ENCODE measurements around the gene PANK3. TPM values are rescaled to one million over a fixed set of nuclear protein-coding genes. Genes with fewer than 3 reads are reported as not detected.

PANK3 gene
- total RNA-seq, 1 donor from 2014 or later = 37.6 TPM

GRCh38 chr5:168525856-168526255, 53.3 kb downstream of the PANK3 start:
- TF ChIP-seq CTCF (conservative IDR thresholded peaks at IDR 0.05; ENCODE audit: low read depth, low read length) = no peak

GRCh38 chr5:168513861-168514428, 65.2 kb downstream of the PANK3 start:
- TF ChIP-seq CTCF (conservative IDR thresholded peaks at IDR 0.05; ENCODE audit: low read depth, low read length) = no peak
- DNase-seq (ENCODE audit: low read depth) = no peak
- H3K4me3 ChIP-seq (ENCODE audit: low read depth, low read length) = no peak overlapping the region

More at GRCh38 chr5:168525856-168526255, 53.3 kb downstream of the PANK3 start:
- H3K4me3 ChIP-seq (ENCODE audit: low read depth, low read length) = no peak overlapping the region
- no peak for DNase-seq (ENCODE audit: low read depth)

- no peak for DNase-seq (ENCODE audit: low read depth)
- no peak overlapping the region for H3K4me3 ChIP-seq (ENCODE audit: low read depth, low read length)
- TF ChIP-seq CTCF (conservative IDR thresholded peaks at IDR 0.05; ENCODE audit: low read depth, low read length) = no peak
Measured at GRCh38 chr5:168502563-168503237, 76.5 kb downstream of the PANK3 start.

Other genes with a start within 250 kb of the PANK3 start
- 109 and 137 TPM in 2 replicates for gene RARS1, start 92.9 kb downstream of the PANK3 start, total RNA-seq
- gene FBLL1, start 50.1 kb downstream of the PANK3 start, total RNA-seq = 0.80 TPM in 1 of 2 replicates, not detected in the other